ENCODE data around the gene KREMEN1. TPM values are rescaled to one million over a fixed set of nuclear protein-coding genes. Genes with fewer than 3 reads are reported as not detected.

The KREMEN1 gene
- total RNA-seq, 1 experiment from 2014 or later = 2.7 TPM

DNA sequence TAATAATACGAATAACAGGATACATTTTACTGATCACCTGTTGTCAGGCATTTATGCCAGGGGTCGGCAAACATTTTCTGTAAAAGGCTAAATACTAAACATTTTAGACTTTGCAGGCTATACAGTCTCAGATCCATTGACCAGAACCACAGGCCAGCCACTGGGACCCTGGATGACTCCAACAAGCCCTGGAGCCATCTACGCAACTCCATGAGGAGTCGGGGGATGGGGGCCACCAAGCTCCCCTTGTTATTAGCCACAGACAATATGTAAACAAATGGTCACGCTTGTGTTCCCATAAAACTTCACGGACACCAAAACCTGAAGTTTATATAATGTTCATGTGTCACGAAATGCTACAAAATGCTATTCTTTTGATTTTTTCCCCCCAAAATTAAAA lies 78.5 kb downstream of the KREMEN1 start:
- Histone ChIP-seq H3K9ac (ENCODE audit: low read length) (no peak overlapping the region), H3K9me3 (ENCODE audit: low read length) (no peaks in the 10 kb centered on the region), H3K9me2 (replicated peaks; ENCODE audit: low read length) (no peaks in the 10 kb centered on the region), H3K27me3 (ENCODE audit: low read length) (no peaks in the 10 kb centered on the region), H3K4me2 (ENCODE audit: low read length) (no peak overlapping the region), H3K4me3 (ENCODE audit: low read length) (no peak overlapping the region), H3K79me2 (ENCODE audit: low read length) (no peaks in the 10 kb centered on the region), H3F3A (ENCODE audit: low read length, unreplicated experiment) (no peaks in the 10 kb centered on the region), H3K36me3 (ENCODE audit: low read depth, low read length) (no peaks in the 10 kb centered on the region), H4K20me1 (ENCODE audit: low read length) (no peaks in the 10 kb centered on the region), H2AFZ (ENCODE audit: low read length) (no peak overlapping the region), H3K4me1 (ENCODE audit: insufficient read depth, low read length) (peaks cover 4% of the 10 kb centered on the region; the same call in 1 of the 2 replicates), H3K27ac (ENCODE audit: low read length) (no peak overlapping the region)
- BruUV-seq (replicated peaks) = no TSS peak
- TF ChIP-seq EZH2phosphoT487 (IDR thresholded peaks at IDR 0.05; ENCODE audit: borderline replicate concordance, low read length) = no peak
- TF ChIP-seq, protein P1, sequence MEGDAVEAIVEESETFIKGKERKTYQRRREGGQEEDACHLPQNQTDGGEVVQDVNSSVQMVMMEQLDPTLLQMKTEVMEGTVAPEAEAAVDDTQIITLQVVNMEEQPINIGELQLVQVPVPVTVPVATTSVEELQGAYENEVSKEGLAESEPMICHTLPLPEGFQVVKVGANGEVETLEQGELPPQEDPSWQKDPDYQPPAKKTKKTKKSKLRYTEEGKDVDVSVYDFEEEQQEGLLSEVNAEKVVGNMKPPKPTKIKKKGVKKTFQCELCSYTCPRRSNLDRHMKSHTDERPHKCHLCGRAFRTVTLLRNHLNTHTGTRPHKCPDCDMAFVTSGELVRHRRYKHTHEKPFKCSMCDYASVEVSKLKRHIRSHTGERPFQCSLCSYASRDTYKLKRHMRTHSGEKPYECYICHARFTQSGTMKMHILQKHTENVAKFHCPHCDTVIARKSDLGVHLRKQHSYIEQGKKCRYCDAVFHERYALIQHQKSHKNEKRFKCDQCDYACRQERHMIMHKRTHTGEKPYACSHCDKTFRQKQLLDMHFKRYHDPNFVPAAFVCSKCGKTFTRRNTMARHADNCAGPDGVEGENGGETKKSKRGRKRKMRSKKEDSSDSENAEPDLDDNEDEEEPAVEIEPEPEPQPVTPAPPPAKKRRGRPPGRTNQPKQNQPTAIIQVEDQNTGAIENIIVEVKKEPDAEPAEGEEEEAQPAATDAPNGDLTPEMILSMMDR (conservative IDR thresholded peaks at IDR 0.05; ENCODE audit: low read depth, low read length) = no peak
- TF ChIP-seq EZH2 (IDR thresholded peaks at IDR 0.05; ENCODE audit: low read length, unreplicated experiment) = no peak
- no peak for DNase-seq
- intact Hi-C loops (cut with micrococcal nuclease) = loop anchor here (10.0 kb wide), 2 partner anchors 77 to 107 kb away; partner anchors contain the start of gene KREMEN1
- POLR2A ChIA-PET (ENCODE audit: unreplicated experiment) = no interaction called here
- no peak for ATAC-seq
- CTCF ChIA-PET = no interaction called here

DNA sequence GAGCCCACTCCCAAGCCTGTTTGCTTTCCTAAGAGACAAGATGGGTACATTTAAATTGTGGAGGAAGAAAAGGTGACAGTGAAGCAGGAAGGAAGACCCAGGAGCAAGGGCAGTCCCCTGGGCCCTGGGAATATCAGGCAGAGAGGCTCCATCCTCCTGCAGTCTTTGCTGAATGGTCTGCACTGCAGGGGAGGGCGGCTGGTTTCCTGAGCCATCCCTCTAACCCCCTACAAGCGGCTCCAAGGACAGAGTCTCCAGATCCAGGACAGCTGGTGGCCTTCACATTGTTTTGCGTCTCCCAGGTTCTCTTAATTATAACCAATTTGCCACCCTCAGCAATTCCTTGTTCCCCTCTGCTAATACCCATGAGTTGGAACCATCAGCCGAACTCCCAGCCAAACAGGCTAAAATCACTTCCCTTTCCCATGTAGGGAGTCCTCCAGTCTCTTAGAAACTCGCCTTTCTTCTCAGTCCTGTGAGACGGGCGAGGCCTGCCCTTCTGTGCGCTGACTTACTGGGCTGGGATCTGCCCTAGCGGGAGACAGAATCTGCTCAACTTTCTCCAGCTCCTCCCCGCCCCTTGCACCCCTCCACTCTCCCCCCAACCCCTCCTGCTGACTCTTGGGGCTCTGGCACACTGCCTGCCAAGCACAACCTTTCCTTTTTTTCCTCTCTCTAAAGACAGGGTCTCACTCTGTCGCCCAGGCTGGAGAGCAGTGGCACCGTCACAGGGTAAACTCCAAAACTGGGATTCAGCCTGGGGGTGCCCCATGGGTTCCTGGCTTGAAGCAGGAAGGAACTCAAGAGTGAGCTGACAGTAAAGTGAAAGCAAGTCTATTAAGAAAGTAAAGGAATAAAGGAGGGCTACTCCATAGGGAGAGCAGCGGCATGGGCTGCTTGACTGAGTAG lies 79.5 kb downstream of the KREMEN1 start:
- H3K27ac ChIP-seq (ENCODE audit: low read length) = no peak overlapping the region
- no peaks in the 10 kb centered on the region for H3K79me2 ChIP-seq (ENCODE audit: low read length)
- no peak overlapping the region for H3K4me3 ChIP-seq (ENCODE audit: low read length)
- peaks cover 4% of the 10 kb centered on the region; the same call in 1 of the 2 replicates for H3K4me1 ChIP-seq (ENCODE audit: insufficient read depth, low read length)
- BruUV-seq (replicated peaks) = no TSS peak
- TF ChIP-seq EZH2 (IDR thresholded peaks at IDR 0.05; ENCODE audit: low read length, unreplicated experiment) = no peak
- POLR2A ChIA-PET (ENCODE audit: unreplicated experiment) = no interaction called here
- no peak overlapping the region for H2AFZ ChIP-seq (ENCODE audit: low read length)
- H3K36me3 ChIP-seq (ENCODE audit: low read depth, low read length) = no peaks in the 10 kb centered on the region
- no peaks in the 10 kb centered on the region for H3K9me2 ChIP-seq (replicated peaks; ENCODE audit: low read length)
- intact Hi-C loops (cut with micrococcal nuclease) = loop anchor here (10.0 kb wide), 2 partner anchors 77 to 107 kb away; partner anchors contain the start of gene KREMEN1
- no peaks in the 10 kb centered on the region for H3K27me3 ChIP-seq (ENCODE audit: low read length)
- no peaks in the 10 kb centered on the region for H3F3A ChIP-seq (ENCODE audit: low read length, unreplicated experiment)
- no peak overlapping the region for H3K4me2 ChIP-seq (ENCODE audit: low read length)
- no peaks in the 10 kb centered on the region for H4K20me1 ChIP-seq (ENCODE audit: low read length)
- CTCF ChIA-PET = no interaction called here
- no peaks in the 10 kb centered on the region for H3K9me3 ChIP-seq (ENCODE audit: low read length)
- no peak for DNase-seq
- no peak overlapping the region for H3K9ac ChIP-seq (ENCODE audit: low read length)
- no peak for ATAC-seq

DNA sequence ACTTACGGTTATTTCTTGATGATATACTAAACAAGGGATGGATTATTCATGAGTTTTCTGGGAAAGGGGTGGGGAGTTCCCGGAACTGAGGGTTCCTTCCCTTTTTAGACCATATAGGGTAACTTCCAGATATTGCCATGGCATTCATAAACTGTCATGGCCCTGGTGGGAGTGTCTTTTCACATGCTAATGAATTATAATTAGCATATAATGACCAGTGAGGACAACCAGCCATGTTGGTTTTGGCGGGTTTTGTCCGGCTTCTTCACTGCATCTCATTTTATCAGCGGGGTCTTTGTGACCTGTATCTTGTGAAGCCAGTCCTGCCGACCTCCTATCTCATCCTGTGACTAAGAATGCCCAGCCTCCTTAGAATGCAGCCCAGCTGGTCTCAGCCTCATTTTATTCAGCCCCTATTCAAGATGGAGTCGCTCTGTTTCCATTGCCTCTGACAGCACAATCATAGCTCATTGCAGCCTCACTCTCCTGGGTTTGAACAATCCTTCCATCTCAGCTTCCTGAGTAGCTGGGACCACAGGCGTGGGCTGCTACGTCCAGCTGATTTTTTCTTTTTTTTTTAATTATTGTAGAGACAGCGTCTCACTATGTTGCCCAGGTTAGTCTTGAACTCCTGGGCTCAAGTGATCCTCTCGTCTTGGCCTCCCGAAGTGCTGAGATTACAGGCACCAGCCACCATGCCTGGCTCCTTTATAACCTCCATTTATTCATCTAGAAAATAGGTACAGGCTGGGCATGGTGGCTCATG lies 80.3 kb downstream of the KREMEN1 start:
- Histone ChIP-seq H2AFZ (ENCODE audit: low read length) (no peak overlapping the region), H3K9ac (ENCODE audit: low read length) (no peak overlapping the region), H3K27me3 (ENCODE audit: low read length) (no peaks in the 10 kb centered on the region), H3K36me3 (ENCODE audit: low read depth, low read length) (no peaks in the 10 kb centered on the region), H3K4me1 (ENCODE audit: insufficient read depth, low read length) (peaks cover 4% of the 10 kb centered on the region; the same call in 1 of the 2 replicates), H3K4me3 (ENCODE audit: low read length) (no peak overlapping the region), H3F3A (ENCODE audit: low read length, unreplicated experiment) (no peaks in the 10 kb centered on the region), H3K9me2 (replicated peaks; ENCODE audit: low read length) (no peaks in the 10 kb centered on the region), H3K27ac (ENCODE audit: low read length) (no peak overlapping the region), H3K79me2 (ENCODE audit: low read length) (no peaks in the 10 kb centered on the region), H3K4me2 (ENCODE audit: low read length) (no peak overlapping the region), H4K20me1 (ENCODE audit: low read length) (no peaks in the 10 kb centered on the region), H3K9me3 (ENCODE audit: low read length) (no peaks in the 10 kb centered on the region)
- ChIA-PET CTCF (no interaction called here), POLR2A (ENCODE audit: unreplicated experiment) (no interaction called here)
- DNase-seq (no peak), ATAC-seq (no peak)
- no TSS peak for BruUV-seq (replicated peaks)
- intact Hi-C loops (cut with micrococcal nuclease) = loop anchor here (10.0 kb wide), 2 partner anchors 78 to 108 kb away; partner anchors contain the start of gene KREMEN1
- TF ChIP-seq EZH2phosphoT487 (IDR thresholded peaks at IDR 0.05; ENCODE audit: borderline replicate concordance, low read length) = no peak
- TF ChIP-seq EZH2 (IDR thresholded peaks at IDR 0.05; ENCODE audit: low read length, unreplicated experiment) = no peak
- TF ChIP-seq, protein P1 (conservative IDR thresholded peaks at IDR 0.05; ENCODE audit: low read depth, low read length) = no peak

All from PC-3 (cell line).